Stromal cell of bone marrow (primary cell): ENCODE results near the gene NOL3.
A peak's percentile ranks its signal among the peaks of the same experiment; 100 is the strongest.

ENCODE experiments used
- DNase-seq: peaks from one replicate; pipeline ENCODE4 v3.0.0-alpha.2; 2012; ENCODE audit warnings: low read depth

NOL3 gene

GRCh38 chr16:67190041-67190440 lies 19.7 kb downstream of the NOL3 start, which contains the start of gene EXOC3L1:
Gene EXOC3L1 (minus strand): TSS chr16:67190136. CDS start chr16:67189676, 460 bp downstream.
- DNase-seq: no peak

- DNase-seq: no peak
These were observed 20.4 kb downstream of the NOL3 start for GRCh38 chr16:67190448-67191399.

- no peak for DNase-seq
These were observed 21.2 kb downstream of the NOL3 start for GRCh38 chr16:67191411-67191994.

- peak; percentile 82 for DNase-seq
These were observed 21.8 kb downstream of the NOL3 start, which contains the start of gene E2F4 for GRCh38 chr16:67191995-67192681. Gene E2F4 (plus strand): TSS chr16:67192155. CDS start chr16:67192228, 73 bp downstream.

GRCh38 chr16:67192781-67193361 lies 22.5 kb downstream of the NOL3 start:
- no peak for DNase-seq

- DNase-seq: no peak
These were observed 23.2 kb downstream of the NOL3 start for GRCh38 chr16:67193536-67193935.

- no peak for DNase-seq
These were observed 23.9 kb downstream of the NOL3 start for GRCh38 chr16:67194260-67194659.

- DNase-seq: no peak
These were observed 25.3 kb downstream of the NOL3 start for GRCh38 chr16:67195676-67196075.

GRCh38 chr16:67196881-67197280 lies 26.5 kb downstream of the NOL3 start:
- DNase-seq: no peak

- no peak for DNase-seq
These were observed 27.4 kb downstream of the NOL3 start for GRCh38 chr16:67197704-67198103.

- DNase-seq: no peak
These were observed 27.9 kb downstream of the NOL3 start for GRCh38 chr16:67198238-67198734.

GRCh38 chr16:67199011-67199807 lies 28.9 kb downstream of the NOL3 start, which contains the start of gene ELMO3:
Gene ELMO3 (plus strand): TSS chr16:67199131. CDS start chr16:67199327, 196 bp downstream.
- no peak for DNase-seq

- DNase-seq: no peak
These were observed 29.5 kb downstream of the NOL3 start for GRCh38 chr16:67199808-67200198.

- no peak for DNase-seq
These were observed 30.2 kb downstream of the NOL3 start for GRCh38 chr16:67200491-67200890.

GRCh38 chr16:67201411-67202345 lies 31.3 kb downstream of the NOL3 start:
- no peak for DNase-seq

GRCh38 chr16:67202426-67202825 lies 32.1 kb downstream of the NOL3 start:
- DNase-seq: no peak

- no peak for DNase-seq
These were observed 32.7 kb downstream of the NOL3 start for GRCh38 chr16:67202956-67203493.

GRCh38 chr16:67204076-67204475 lies 33.7 kb downstream of the NOL3 start:
- DNase-seq: no peak

GRCh38 chr16:67206129-67206837 lies 35.9 kb downstream of the NOL3 start:
- DNase-seq: no peak
